Activated naive CD8-positive, alpha-beta T cell treated with anti-CD3 and anti-CD28 coated beads, Interleukin-2, amount 50 U/mL, for 16 hours (primary cell): Measurements from ENCODE around the gene AS3MT.
"Not testable (repeated sequence)": the region's sequence is repeated elsewhere in the genome, so short reads cannot be mapped to it uniquely, and the experiment has no call there.

Source experiments
- DNase-seq: peaks from one replicate; pipeline ENCODE4 v3.0.0-alpha.2; 2020; ENCODE audit warnings: low read depth, low spot score

Gene AS3MT, protein sequence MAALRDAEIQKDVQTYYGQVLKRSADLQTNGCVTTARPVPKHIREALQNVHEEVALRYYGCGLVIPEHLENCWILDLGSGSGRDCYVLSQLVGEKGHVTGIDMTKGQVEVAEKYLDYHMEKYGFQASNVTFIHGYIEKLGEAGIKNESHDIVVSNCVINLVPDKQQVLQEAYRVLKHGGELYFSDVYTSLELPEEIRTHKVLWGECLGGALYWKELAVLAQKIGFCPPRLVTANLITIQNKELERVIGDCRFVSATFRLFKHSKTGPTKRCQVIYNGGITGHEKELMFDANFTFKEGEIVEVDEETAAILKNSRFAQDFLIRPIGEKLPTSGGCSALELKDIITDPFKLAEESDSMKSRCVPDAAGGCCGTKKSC

DNA sequence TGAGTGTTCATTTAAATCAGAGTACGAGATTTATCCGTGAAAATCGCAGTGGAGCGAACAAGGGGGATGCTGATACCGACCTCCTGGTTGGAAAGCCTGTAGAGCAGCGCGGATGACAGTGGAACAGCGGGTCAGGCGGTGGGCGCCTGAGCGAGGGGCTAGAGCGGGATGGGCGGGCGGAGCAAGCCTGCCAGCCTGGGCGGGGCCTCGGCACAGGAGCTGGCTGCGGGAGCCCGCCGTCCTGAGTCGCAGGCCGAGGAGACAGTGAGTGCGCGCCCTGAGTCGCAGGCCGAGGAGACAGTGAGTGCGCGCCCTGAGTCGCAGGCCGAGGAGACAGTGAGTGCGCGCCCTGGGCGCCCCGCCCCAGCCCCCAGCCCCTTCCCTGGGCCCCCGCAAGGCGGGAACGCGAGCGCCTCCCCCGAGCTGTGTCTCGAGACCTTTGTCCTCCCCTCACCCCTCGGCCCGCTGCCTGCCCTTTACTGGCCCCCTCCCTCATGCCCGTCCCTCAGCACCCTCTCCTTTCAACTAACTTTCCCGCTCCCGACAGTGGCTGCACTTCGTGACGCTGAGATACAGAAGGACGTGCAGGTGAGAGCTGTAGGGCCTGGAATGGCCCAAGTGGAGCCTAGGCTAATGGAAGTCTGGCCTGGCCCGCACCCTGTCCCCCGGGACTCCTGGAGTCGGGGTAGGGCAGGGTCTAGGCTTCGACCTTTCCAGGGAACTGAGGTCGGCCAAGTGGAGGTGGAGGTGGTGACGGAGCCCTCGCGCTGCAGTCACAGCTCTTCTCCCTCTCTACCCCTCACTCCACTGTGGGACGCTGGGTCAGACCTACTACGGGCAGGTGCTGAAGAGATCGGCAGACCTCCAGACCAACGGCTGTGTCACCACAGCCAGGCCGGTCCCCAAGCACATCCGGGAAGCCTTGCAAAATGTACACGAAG, at the start of gene AS3MT:
AS3MT (plus strand) TSS at position 213 of the 941 bp plus-strand sequence; CDS start at position 336, 123 bp downstream.
- no peak for DNase-seq

DNA sequence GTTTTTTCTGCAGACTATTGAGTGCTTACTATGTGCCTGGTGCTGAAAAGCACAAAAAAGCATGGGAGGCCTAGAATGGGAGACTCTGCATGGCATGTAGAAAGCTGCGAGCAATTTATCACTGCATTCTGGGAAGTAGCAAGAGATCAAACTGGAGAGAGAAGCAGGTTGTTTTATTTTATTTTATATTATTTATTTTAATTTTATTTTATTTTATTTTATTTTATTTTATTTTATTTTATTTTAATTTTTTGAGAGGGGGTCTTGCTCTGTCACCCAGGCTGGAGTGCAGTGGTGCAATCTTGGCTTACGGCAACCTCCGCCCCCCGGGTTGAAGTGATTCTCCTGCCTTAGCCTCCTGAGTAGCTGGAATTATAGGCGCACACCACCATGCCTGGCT, 49.3 kb upstream of the AS3MT start:
- not testable (repeated sequence) for DNase-seq

GRCh38 chr10:102822222-102822621, 47.0 kb upstream of the AS3MT start:
- DNase-seq, result no peak

- DNase-seq, result no peak
Measured at GRCh38 chr10:102824664-102825063, 44.6 kb upstream of the AS3MT start.

DNA sequence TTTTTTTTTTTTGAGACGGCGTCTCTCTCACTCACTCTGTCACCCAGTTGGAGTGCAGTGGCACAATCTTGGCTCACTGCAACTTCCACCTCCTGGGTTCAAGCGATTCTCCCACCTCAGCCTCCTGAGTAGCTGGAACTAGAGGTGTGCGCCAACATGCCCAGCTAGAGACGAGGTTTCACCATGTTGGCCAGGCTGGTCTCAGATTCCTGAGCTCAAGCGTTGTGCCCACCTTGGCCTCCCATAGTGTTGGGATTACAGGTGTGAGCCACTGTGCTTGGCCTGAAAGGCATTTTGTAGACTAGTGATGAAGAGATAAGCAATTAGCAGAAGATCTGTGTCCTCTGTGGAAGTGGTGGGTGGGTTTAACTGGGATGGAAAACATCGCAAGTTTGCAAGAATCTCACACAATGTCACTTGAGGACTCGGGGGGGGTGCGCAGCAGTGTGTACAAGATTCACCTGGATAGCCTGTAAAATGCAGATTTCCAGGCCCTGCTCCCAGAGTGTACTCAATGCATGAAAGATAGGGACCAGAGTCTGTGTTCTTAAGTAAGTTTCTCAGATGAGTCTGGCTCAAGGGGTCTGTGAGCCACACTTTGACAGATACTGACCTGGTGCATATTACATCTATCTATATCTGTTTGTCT, 43.0 kb upstream of the AS3MT start:
- no peak for DNase-seq

DNA sequence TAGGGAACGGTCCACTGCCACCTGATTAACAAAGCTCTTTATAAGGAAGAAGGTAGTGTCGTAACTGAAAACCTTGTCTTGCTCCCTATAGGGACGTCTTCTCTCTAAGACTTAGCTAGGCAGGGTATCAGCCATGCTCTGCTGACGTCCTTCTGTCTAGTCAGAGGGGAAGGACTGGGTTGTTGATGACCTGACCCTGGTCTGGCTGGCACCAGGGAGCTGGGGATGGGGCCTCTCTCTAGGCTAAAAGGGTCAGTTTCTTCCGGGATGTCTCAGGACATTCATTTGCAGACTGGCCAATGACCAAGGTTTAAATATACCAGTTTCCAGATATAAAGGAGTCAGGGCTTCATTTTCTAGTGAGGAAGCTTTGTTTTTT, 41.7 kb upstream of the AS3MT start:
- DNase-seq, result no peak

DNA sequence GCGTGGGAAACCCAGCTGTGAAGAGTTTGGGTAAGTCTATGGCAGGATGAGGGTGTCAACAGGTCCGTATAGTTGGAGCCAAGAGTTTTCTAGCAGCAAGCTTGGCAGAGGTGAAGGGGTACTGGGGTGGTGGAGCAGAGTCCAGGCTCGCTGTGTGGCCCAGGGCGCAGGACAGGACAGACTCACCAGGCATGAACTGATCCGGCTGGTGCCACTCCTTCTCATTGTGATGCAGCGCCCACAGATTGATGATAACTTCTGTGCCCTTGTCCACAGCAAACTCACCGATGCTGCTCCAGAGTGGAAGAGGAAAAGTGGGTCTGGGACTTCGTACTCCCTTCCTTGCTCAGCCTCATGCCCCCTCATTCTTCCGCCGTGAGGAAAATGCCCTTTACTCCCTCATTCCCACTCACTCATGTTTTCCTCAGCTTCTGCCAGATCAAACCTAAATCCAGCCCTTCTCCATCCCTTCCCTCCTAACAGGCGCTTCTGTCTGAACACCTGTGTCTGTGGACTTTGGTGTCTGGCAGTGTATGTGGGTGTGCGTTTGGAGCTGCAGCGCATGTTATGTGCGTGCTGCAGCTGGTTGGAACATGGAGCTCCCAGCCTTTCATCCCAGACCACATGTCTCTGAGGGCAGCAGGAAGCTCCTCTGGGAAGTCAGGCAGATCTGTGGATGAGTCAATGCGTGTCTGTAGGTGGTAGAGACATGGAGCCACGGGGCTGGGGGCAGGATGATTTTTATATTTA, 37.8 kb upstream of the AS3MT start:
- no peak for DNase-seq

DNA sequence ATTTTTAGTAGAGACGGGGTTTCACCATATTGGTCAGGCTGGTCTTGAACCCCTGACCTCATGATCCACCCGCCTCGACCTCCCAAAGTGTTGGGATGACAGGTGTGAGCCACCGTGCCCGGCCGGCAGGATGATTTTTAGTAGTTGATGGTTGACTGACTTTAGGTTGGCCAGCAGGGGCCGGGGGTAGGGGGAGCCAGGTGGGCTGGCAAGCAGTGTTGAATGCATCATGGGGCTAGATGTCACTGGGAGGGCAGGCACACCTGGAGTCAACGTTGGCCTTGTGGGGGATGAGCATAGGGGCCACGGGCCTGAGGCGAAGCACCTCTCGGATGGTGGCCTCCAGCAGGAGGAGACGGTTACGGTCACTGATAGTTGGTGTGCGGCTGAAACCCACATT, 37.0 kb upstream of the AS3MT start:
- no peak for DNase-seq

DNA sequence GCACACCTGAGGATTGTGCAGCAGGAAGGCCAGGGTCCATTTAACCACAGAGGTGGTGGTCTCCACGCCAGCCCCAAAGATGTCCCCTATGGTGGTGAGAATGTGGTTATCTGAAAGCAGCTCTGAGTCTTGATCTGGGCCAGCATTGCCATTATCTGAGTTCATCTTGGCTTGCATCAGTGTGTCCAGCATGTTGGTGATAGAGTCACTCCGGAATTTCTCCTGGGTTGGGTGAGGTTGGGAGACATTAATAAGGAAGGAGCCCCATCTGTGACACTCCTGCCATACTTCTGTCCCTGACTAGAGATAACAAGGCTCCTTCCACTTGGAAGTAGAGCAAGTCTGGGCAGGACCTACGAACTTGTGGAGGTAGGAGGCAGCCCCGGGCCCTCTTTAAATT, 36.3 kb upstream of the AS3MT start:
- DNase-seq, result no peak

DNA sequence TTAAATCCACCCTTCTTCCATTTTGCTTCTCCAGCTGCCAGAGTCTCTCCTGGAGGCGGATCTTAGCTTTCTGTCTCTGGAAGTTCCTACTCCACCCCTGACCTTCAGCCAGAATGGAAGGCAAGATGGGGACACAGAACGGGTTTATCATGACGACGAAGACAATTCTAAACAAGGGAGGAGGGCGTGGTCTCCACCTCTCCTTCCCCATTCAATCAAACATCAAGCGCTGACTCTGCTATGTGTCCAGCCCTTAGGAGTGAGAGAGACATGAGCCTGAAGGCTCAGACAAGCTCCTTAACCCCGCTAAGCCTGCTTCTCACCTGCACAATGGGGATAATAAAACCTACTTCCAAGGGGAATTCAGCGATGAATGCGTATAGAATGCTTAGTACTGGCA, 35.1 kb upstream of the AS3MT start:
- DNase-seq, result no peak

DNA sequence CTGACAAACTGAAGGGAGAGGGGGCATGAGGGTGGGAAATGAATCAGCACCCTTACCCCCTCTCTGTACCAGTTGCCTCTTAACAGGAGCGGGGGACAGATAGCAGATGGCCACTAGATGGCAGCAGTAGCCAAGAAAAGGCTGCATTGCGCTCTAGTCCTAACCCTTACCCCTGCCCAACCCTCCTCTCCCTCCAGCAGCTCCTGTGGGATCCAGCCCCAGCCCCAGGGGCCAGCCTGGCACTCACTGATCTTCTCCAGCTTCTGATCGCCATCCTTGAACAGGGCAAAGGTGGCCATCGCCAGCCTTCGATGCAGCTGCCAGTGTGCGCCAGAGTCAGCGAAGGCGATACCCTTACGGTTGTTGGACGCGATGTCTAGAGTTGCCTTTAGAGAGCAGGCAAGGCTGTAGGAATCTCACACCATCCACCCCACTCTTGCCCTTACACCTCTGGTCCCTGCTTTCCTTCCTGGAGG, 34.2 kb upstream of the AS3MT start:
- DNase-seq, result peak; percentile 54

DNA sequence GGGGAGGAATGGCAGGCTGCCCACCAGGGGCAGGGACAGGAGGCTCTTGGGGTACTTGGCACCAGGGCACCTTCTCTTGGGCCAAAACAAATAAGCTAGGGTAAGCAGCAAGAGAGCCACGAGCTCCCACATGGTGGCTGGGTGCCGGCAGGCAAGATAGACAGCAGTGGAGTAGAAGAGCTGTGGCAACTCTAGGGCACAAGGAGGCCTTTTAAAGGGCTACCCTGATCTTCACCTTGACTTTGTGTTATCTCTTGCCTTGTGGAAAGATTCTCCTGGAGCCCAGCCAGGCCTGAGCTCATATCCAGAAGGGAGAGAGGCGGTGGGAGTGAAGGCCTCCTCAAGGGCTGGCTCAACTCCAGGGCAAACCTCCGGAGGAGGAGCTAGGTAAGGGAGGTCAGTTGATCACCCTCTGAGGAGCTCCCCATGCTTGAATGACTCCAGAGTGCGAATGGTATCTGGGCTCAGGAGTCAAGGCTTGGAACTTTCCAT, 32.0 kb upstream of the AS3MT start, which contains the start of gene CYP17A1:
CYP17A1 (minus strand) TSS at position 184 of the 492 bp plus-strand sequence; CDS start at position 132, 52 bp downstream.
- no peak for DNase-seq

DNA sequence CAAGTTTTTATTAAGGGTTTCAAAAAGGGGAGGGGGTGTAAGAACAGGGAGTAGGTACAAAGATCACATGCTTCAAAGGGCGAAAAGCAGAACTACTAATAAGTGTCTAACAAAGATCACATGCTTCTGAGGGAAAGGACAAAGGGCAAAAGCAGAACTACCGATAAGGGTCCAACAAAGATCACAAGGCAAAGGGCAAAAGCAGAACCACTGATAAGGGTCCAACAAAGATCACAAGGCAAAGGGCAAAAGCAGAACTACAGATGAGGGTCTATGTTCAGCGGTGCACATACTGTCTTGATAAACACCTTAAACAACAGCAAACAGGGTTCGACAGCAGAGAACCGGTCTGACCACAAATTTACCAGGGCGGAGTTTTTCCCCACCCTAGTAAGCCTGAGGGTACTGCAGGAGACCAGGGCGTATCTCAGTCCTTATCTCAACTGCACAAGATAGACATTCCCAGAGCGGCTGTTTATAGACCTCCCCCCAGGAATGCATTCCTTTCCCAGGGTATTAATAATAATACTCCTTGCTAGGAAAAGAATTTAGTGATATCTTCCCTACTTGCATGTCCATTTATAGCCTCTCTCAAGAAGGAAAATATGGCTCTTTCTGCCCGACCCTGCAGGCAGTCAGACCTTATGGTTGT, 30.9 kb upstream of the AS3MT start:
- DNase-seq, result not testable (repeated sequence)

DNA sequence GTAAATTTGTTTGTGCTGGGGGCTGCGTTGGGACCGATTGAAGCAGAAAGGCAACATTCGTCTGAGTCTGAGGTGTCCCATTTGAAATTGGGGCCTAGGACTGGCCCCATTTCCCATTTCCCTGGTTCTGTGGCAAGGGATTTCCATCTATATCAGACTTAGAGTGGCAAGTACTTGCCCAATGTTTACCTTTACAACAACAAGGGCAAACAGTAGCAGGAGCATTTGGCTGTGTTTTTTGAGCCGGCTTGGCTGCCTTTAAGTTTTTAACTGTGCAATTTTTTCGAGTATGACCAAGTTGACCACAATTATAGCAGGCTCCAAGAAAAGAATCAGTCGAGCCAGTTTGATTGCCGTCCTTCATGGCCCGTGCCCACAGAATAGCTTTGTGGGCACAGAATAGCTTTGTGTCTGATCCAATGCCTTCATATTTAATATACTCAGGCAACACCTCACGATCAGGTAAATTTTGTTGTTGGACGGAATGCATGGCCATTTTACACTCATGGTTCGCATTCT, 27.4 kb upstream of the AS3MT start:
- no peak for DNase-seq

GRCh38 chr10:102843139-102843538, 26.1 kb upstream of the AS3MT start:
- DNase-seq, result not testable (repeated sequence)

DNA sequence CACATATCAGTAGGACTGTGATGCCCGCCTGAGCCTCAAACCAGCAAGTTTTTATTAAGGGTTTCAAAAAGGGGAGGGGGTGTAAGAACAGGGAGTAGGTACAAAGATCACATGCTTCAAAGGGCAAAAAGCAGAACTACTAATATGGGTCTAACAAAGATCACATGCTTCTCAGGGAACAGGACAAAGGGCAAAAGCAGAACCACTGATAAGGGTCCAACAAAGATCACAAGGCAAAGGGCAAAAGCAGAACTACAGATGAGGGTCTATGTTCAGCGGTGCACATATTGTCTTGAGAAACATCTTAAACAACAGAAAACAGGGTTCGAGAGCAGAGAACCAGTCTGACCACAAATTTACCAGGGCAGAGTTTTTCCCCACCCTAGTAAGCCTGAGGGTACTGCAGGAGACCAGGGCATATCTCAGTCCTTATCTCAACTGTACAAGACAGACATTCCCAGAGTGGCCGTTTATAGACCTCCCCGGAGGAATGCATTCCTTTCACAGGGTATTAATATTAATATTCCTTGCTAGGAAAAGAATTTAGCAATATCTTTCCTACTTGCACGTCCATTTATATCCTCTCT, 25.0 kb upstream of the AS3MT start:
- DNase-seq, result not testable (repeated sequence)

GRCh38 chr10:102845352-102845902, 23.8 kb upstream of the AS3MT start:
- no peak for DNase-seq

GRCh38 chr10:102850025-102850518, 19.2 kb upstream of the AS3MT start:
- no peak for DNase-seq

GRCh38 chr10:102853237-102853636, 16.0 kb upstream of the AS3MT start:
- not testable (repeated sequence) for DNase-seq
